22Rv1 (cell line): ENCODE data around the gene SDK1.

ENCODE experiments used
- ZFX ChIP-seq: fragments of 450-650 bp; IDR thresholded peaks from 2 replicates; pipeline ENCODE4 v1.6.1; 2017; ENCODE audit warnings: antibody characterized with exemption, borderline replicate concordance
- TF ChIP-seq, protein P1 (sequence below): fragments of 450-650 bp; IDR thresholded peaks from 2 replicates; pipeline ENCODE4 v1.5.1; 2017; ENCODE audit warnings: mild to moderate bottlenecking

DNA sequence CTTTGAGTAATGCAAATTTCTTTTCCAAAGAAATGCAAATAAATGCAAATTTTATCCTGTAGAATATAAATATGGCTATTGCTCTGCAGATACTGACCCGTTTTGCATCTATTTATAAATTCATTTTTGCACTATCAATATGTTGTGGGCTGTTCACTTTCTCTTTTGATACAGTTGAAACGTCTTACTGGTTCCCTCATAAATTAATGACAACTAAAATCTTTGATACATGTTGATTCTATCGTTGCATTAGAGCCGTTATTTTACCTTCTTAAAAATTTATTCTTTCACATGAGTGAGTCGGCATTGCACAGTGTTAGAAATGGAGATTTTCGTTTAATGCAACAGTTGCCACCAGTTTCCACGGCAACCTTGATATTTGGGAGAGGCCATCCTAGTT is 691.8 kb downstream of the SDK1 start:
- TF ChIP-seq, protein P1, sequence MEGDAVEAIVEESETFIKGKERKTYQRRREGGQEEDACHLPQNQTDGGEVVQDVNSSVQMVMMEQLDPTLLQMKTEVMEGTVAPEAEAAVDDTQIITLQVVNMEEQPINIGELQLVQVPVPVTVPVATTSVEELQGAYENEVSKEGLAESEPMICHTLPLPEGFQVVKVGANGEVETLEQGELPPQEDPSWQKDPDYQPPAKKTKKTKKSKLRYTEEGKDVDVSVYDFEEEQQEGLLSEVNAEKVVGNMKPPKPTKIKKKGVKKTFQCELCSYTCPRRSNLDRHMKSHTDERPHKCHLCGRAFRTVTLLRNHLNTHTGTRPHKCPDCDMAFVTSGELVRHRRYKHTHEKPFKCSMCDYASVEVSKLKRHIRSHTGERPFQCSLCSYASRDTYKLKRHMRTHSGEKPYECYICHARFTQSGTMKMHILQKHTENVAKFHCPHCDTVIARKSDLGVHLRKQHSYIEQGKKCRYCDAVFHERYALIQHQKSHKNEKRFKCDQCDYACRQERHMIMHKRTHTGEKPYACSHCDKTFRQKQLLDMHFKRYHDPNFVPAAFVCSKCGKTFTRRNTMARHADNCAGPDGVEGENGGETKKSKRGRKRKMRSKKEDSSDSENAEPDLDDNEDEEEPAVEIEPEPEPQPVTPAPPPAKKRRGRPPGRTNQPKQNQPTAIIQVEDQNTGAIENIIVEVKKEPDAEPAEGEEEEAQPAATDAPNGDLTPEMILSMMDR, result no peak
- no peak for TF ChIP-seq ZFX
